Neural crest cell (in vitro differentiated cells): ENCODE data around the gene MESP1. TPM values are rescaled to one million over a fixed set of nuclear protein-coding genes. Genes with fewer than 3 reads are reported as not detected.

Experiments used
- DNase-seq: peaks from one replicate; pipeline ENCODE4 v3.0.0; 2021; ENCODE audit warnings: low read depth, mixed read lengths, low spot score
- H3K27ac Mint-ChIP-seq: one replicate; pipeline ENCODE4 v1.8.0; 2021; ENCODE audit warnings: mild to moderate bottlenecking, mixed read lengths; ENCODE audit not compliant: unreplicated experiment
- H3K27me3 Mint-ChIP-seq: 2 replicates; pipeline ENCODE4 v1.8.0; 2021; ENCODE audit warnings: low read depth, mild to moderate bottlenecking, mixed read lengths
- H3K36me3 Mint-ChIP-seq: 2 replicates; pipeline ENCODE4 v1.8.0; 2021; ENCODE audit warnings: low read depth, mild to moderate bottlenecking, mixed read lengths
- H3K4me1 Mint-ChIP-seq: 2 replicates; pipeline ENCODE4 v1.8.0; 2021; ENCODE audit warnings: mixed read lengths
- H3K4me3 Mint-ChIP-seq: one replicate; pipeline ENCODE4 v1.8.0; 2021; ENCODE audit warnings: mild to moderate bottlenecking, mixed read lengths
- H3K9me3 Mint-ChIP-seq: 2 replicates; pipeline ENCODE4 v1.8.0; 2021; ENCODE audit warnings: mixed read lengths
- total RNA-seq: library from RNA; stranded (reverse); gene quantifications from 2 replicates; pipeline ENCODE4 v1.2.1, GENCODE V29; 2021
- TF ChIP-seq, protein P1 (sequence below): fragments of 200-600 bp; sonication (generic); conservative IDR thresholded peaks from 2 replicates; pipeline ENCODE4 v1.5.0; 2021; ENCODE audit warnings: antibody characterized with exemption, mild to moderate bottlenecking

Gene MESP1
- total RNA-seq, 1 donor from 2014 or later, result 2.3 TPM

DNA sequence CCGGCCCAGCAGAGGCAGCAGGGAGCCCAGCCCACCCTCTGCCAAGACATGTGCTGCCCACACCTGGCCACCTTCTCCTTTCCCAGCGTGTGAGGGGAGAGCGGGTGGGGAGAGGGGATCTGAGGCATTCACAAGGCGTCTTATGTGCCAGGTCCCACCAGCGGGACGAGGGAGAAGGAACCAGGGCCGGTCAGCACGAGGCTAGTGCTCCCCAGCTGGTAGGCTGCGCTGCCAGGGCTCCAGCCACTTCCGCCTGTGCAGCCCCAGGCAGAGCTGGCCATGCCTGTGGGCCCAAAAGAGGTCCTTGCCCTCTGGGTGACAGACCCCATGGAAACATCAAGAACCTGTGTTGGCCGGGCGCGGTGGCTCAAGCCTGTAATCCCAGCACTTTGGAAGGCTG is 5.9 kb downstream of the MESP1 start:
- no peak overlapping the region for H3K27ac Mint-ChIP-seq
- TF ChIP-seq, protein P1, sequence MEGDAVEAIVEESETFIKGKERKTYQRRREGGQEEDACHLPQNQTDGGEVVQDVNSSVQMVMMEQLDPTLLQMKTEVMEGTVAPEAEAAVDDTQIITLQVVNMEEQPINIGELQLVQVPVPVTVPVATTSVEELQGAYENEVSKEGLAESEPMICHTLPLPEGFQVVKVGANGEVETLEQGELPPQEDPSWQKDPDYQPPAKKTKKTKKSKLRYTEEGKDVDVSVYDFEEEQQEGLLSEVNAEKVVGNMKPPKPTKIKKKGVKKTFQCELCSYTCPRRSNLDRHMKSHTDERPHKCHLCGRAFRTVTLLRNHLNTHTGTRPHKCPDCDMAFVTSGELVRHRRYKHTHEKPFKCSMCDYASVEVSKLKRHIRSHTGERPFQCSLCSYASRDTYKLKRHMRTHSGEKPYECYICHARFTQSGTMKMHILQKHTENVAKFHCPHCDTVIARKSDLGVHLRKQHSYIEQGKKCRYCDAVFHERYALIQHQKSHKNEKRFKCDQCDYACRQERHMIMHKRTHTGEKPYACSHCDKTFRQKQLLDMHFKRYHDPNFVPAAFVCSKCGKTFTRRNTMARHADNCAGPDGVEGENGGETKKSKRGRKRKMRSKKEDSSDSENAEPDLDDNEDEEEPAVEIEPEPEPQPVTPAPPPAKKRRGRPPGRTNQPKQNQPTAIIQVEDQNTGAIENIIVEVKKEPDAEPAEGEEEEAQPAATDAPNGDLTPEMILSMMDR, result no peak
- H3K4me3 Mint-ChIP-seq, result no peak overlapping the region
- no peaks in the 10 kb centered on the region for H3K36me3 Mint-ChIP-seq
- H3K27me3 Mint-ChIP-seq, result peaks cover 5% of the 10 kb centered on the region
- no peaks in the 10 kb centered on the region for H3K9me3 Mint-ChIP-seq
- H3K4me1 Mint-ChIP-seq, result no peaks in the 10 kb centered on the region
- no peak for DNase-seq

DNA sequence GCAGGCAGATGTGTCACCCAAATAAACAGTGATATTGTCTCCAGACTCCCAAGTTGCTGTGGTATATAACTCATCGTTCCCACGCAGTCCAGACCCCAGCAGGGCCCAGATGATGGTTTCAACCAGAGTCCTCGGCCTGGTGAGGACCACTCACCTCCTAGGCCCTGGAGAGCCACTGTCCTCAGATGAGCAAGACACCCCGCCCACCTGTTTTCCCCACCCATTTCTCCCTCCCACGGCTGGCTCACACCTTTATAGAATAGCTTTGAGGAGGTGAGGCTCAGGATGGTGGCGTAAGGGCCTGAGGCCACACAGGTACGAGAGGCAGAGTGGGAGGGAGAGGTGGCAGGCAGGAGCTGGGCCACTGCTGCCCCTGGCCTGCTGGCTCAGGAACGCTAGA is 7.5 kb downstream of the MESP1 start:
- Mint-ChIP-seq H3K36me3 (no peaks in the 10 kb centered on the region), H3K4me3 (no peak overlapping the region), H3K4me1 (no peaks in the 10 kb centered on the region), H3K27ac (no peak overlapping the region), H3K9me3 (no peaks in the 10 kb centered on the region), H3K27me3 (peaks cover 6% of the 10 kb centered on the region)
- DNase-seq, result no peak
- TF ChIP-seq, protein P1, result no peak

DNA sequence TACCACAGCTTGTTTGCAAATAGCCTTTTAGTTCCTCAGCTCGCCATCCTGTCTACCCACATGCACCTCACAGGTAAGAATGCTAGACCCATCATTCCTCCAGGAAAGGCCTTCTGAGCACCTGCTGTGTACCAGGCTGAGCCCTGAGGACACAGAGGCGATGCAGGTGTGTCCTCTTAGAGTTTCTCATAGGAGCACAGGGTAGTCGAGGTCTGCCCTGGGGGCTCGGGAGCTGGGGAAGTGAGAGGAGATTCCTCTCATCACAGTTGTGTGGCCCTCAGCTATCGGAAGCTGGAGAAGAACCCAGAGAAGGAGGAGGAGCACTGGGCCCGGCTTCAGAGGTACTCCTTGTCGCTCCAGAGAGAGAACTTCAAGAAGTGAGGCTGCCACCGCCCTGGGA is 8.0 kb downstream of the MESP1 start:
- no peaks in the 10 kb centered on the region for H3K4me1 Mint-ChIP-seq
- peaks cover 7% of the 10 kb centered on the region for H3K27me3 Mint-ChIP-seq
- no peak for DNase-seq
- TF ChIP-seq, protein P1, result no peak
- no peak overlapping the region for H3K27ac Mint-ChIP-seq
- H3K36me3 Mint-ChIP-seq, result no peaks in the 10 kb centered on the region
- no peaks in the 10 kb centered on the region for H3K9me3 Mint-ChIP-seq
- no peak overlapping the region for H3K4me3 Mint-ChIP-seq

DNA sequence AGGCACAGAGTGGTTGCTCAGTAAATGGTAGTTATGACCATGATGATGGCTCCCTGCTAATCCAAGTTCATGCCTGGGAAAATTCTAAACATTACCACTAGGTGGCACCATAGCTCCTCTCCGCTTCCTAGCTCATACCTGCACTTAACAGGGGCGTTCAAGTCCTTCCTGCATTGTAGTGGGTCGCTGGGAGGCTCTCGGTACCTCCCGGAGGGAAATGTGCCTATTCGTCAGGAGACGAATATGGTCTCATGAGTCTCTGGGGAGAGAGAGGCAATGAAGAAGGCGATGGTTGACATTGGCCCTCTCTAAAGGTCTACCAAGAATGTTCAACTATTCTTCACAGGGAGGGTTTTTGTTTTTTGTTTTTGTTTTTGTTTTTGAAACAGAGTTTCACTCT is 10.9 kb downstream of the MESP1 start:
- peaks cover 25% of the 10 kb centered on the region for H3K27me3 Mint-ChIP-seq
- TF ChIP-seq, protein P1, result peak; percentile 93
- H3K9me3 Mint-ChIP-seq, result no peaks in the 10 kb centered on the region
- no peaks in the 10 kb centered on the region for H3K4me1 Mint-ChIP-seq
- H3K36me3 Mint-ChIP-seq, result no peaks in the 10 kb centered on the region
- peak; percentile 63 for DNase-seq
- H3K4me3 Mint-ChIP-seq, result no peak overlapping the region
- no peak overlapping the region for H3K27ac Mint-ChIP-seq

DNA sequence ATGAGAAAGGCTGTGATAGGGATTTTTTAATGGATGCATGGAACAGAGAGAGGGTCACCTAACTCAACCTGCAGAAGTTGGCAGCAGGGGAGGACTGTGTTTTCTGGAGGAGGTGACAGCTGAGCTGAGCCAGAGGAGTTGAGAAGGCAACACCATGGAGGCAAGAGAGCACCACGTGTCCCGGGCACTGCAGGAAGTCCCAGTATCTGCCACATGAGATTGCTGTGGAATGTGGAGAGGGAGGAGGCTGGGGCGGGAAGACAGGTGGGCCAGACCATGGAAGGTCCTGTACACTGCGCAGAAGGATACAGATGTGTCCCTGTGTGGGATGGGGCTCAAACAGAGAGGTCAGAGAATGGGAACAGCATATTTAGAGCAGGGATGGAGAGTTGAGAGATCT is 15.3 kb downstream of the MESP1 start:
- H3K4me1 Mint-ChIP-seq, result no peaks in the 10 kb centered on the region
- no peak overlapping the region for H3K4me3 Mint-ChIP-seq
- peaks cover 55% of the 10 kb centered on the region for H3K27me3 Mint-ChIP-seq
- H3K27ac Mint-ChIP-seq, result no peak overlapping the region
- H3K9me3 Mint-ChIP-seq, result no peaks in the 10 kb centered on the region
- TF ChIP-seq, protein P1, result no peak
- no peaks in the 10 kb centered on the region for H3K36me3 Mint-ChIP-seq
- no peak for DNase-seq
